Ovary (tissue), 9 donors: ENCODE data around the gene TMEM184C. TPM values are rescaled to one million over a fixed set of nuclear protein-coding genes. Genes with fewer than 3 reads are reported as not detected.

ENCODE experiments used
- DNase-seq, 5 donors: peaks; one replicate each; pipeline ENCODE4 v3.0.0-alpha.2; 2019 to 2020
- H3K27ac ChIP-seq, 2 donors: fragments of 200-600 bp; one replicate each; pipeline versions ENCODE4 v1.5.1 to v1.8.0; 2019 to 2022
- H3K27me3 ChIP-seq: fragments of 200-600 bp; one replicate; pipeline ENCODE4 v1.8.0; 2022
- H3K36me3 ChIP-seq: fragments of 200-600 bp; sonication (generic); one replicate; pipeline ENCODE4 v1.5.1; 2019
- H3K4me1 ChIP-seq: one replicate; pipeline ENCODE4 v1.8.1; 2013; ENCODE audit warnings: mild to moderate bottlenecking, moderate library complexity; ENCODE audit not compliant: insufficient read depth
- H3K4me3 ChIP-seq: fragments of 200-600 bp; sonication (generic); one replicate; pipeline ENCODE4 v1.5.1; 2017
- H3K9me3 ChIP-seq, 2 donors: fragments of 200-600 bp in 1 of 2; sonication (generic) in 1 of 2; one replicate each; pipeline versions ENCODE4 v1.5.1 to v1.8.1; 2013 to 2019; ENCODE audit warnings: mild to moderate bottlenecking in 1 of 2, moderate library complexity in 1 of 2
- EP300 ChIP-seq: sonication (generic); formaldehyde crosslinking; IDR thresholded peaks from one replicate; pipeline ENCODE4 v1.6.1; 2017; ENCODE audit warnings: antibody characterized with exemption
- POLR2A ChIP-seq: fragments of 450-650 bp; IDR thresholded peaks from one replicate; pipeline ENCODE4 v1.6.1; 2017; ENCODE audit warnings: antibody characterized with exemption, mild to moderate bottlenecking, moderate library complexity
- WGBS, 3 donors: extraction: QIAGEN DNeasy Blood & Tissue Kit in 1 of 3; methylation state at CpG; one replicate each; pipeline versions ENCODE4 v1.1.5 to v1.1.7; 2013 to 2017; 5-methylcytosine and 5-hydroxymethylcytosine counted together
- intact Hi-C, 4 donors: fragments of 100-400 bp; cut with DNase I; formaldehyde crosslinking; loops; one replicate each; pipeline versions ENCODE4 v1.11.0 to v1.15.1; 2022 to 2023
- polyA plus RNA-seq, 2 donors: library from polyadenylated mRNA; stranded (reverse); fragments of 200-250 nt in 1 of 2; fragments of 350-450 nt in 1 of 2; fragmentation: Illumina TruSeq in 1 of 2; extraction: RNeasy Lipid Tissue Mini Kit (QIAGEN cat#74804) in 1 of 2; gene quantifications; one replicate each; pipeline ENCODE4 v1.2.3, GENCODE V29; 2013 to 2014
- total RNA-seq, 7 donors: library from RNA; depleted of rRNA in 2 of 7; stranded (reverse); fragments of >200 nt in 2 of 7; fragmentation: NEBNext Ultra II Directional in 3 of 7; extraction: Animal tissue kit (Norgen Biotek cat#: 25700) in 3 of 7; gene quantifications; one replicate each; pipeline versions ENCODE4 v1.1.0 to v1.2.4, GENCODE V29; 2016 to 2023
- TF ChIP-seq, protein P1 (sequence below), 3 donors: fragments of 450-650 bp in 2 of 3; fragments of 200-600 bp in 1 of 3; IDR thresholded peaks; one replicate each; pipeline versions ENCODE4 v1.5.1 to v1.8.0; 2016 to 2022; ENCODE audit warnings: antibody characterized with exemption in 3 of 3, mild to moderate bottlenecking in 1 of 3
- donor health status: DM: no; HTN: no; CAD: no; lungs with moderate emphysema.
- donor health status: DM: no; HTN: no; CAD: no.
- donor health status: Bipolar disorder and iron deficiency.
- donor health status: DM: yes; HTN: yes; CAD: no.
- donor health status: DM: no; HTN: no; CAD: no.
- donor health status: DM: yes; HTN: yes; CAD: no.

Gene TMEM184C
- total and polyA plus RNA-seq, 9 donors: 12.9 to 32.0 (median 27.6) TPM

DNA sequence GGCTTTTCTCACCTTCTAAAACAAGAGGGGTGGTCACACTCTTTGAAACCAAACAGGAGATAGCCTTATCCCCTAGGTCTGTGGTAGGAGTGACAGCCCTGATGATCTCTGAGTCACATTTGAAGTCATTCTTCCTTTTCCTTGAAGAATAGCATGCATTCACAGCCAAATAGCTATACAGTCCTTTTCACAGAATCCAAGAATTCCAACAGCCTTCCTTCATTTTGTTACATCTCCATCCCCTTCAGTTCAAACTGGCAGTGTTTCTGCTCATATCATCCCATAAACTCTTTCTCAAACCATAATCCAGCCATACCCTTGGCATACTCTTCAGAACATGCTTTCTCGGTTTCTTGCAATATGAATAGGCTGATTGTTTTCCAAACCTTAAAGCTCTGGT lies 33.3 kb upstream of the TMEM184C start:
- no peaks in the 10 kb centered on the region for H3K36me3 ChIP-seq
- intact Hi-C loops: no loop called here
- H3K4me3 ChIP-seq: no peak overlapping the region
- WGBS, 3 donors: 92 to 98% (median 97%) methylated on average over 1 of the region's 1 CpG
- TF ChIP-seq, protein P1, sequence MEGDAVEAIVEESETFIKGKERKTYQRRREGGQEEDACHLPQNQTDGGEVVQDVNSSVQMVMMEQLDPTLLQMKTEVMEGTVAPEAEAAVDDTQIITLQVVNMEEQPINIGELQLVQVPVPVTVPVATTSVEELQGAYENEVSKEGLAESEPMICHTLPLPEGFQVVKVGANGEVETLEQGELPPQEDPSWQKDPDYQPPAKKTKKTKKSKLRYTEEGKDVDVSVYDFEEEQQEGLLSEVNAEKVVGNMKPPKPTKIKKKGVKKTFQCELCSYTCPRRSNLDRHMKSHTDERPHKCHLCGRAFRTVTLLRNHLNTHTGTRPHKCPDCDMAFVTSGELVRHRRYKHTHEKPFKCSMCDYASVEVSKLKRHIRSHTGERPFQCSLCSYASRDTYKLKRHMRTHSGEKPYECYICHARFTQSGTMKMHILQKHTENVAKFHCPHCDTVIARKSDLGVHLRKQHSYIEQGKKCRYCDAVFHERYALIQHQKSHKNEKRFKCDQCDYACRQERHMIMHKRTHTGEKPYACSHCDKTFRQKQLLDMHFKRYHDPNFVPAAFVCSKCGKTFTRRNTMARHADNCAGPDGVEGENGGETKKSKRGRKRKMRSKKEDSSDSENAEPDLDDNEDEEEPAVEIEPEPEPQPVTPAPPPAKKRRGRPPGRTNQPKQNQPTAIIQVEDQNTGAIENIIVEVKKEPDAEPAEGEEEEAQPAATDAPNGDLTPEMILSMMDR (IDR thresholded peaks at IDR 0.05): no peak
- no peak for TF ChIP-seq POLR2A
- no peak for TF ChIP-seq EP300
- no peaks in the 10 kb centered on the region for H3K27me3 ChIP-seq
- no peak overlapping the region for H3K27ac ChIP-seq
- no peaks in the 10 kb centered on the region for H3K9me3 ChIP-seq
- DNase-seq: no peak
- H3K4me1 ChIP-seq: no peaks in the 10 kb centered on the region

DNA sequence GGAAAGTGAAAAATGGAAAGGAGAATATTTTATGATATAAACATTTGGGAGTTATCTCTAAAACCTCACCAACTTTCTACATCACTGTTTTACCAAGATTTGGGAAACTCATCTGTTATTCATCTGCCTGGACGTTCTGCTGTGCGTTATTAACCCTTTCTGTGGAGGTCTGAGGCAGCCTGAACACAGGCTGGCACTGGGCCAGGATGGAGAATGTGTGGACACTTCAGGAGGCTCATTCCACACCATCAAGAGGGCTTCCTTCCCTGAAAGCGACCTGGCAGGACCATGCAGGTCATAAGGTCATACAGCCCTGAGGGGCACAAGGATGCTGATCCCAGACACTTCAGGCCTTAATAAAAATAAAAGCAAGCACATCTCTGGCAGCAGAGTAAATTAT lies 31.2 kb upstream of the TMEM184C start:
- intact Hi-C loops: no loop called here
- TF ChIP-seq EP300: no peak
- no peak for TF ChIP-seq POLR2A
- TF ChIP-seq, protein P1 (IDR thresholded peaks at IDR 0.05): no peak

DNA sequence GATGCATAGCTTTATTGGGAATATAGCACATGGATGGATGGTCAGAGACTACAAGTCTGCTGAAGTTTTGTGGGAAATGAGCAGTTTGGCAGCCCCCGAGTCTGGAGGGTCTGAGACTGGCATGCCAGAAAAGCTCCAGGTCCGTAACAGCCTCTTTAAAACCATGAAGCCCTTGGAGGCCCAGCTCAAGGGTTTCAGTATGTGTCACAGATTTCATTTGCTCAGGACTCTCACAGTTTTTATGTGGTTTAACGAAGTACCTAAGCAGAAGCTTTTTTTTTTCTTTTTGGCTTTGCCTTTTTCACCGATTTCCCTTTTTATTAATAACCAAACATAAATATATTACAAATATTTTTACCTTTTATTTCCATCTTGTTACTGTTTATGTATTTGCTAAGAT lies 30.6 kb upstream of the TMEM184C start:
- WGBS, 3 donors: 88 to 93% (median 92%) methylated on average over 4 of the region's 4 CpGs
- H3K27ac ChIP-seq: no peak overlapping the region
- H3K4me1 ChIP-seq: peaks cover 3% of the 10 kb centered on the region
- H3K9me3 ChIP-seq: no peaks in the 10 kb centered on the region
- no peaks in the 10 kb centered on the region for H3K36me3 ChIP-seq
- no peaks in the 10 kb centered on the region for H3K27me3 ChIP-seq
- DNase-seq: no peak
- intact Hi-C loops: no loop called here
- no peak overlapping the region for H3K4me3 ChIP-seq
- TF ChIP-seq POLR2A (no peak), EP300 (no peak)
- TF ChIP-seq, protein P1 (IDR thresholded peaks at IDR 0.05): no peak

More for the DNA sequence above, 31.2 kb upstream of the TMEM184C start:
- no peak overlapping the region for H3K27ac ChIP-seq
- no peaks in the 10 kb centered on the region for H3K27me3 ChIP-seq
- H3K9me3 ChIP-seq: no peaks in the 10 kb centered on the region
- DNase-seq: peak in 4 of 5 donors; percentile 12 to 39 (median 21)
- no peaks in the 10 kb centered on the region for H3K36me3 ChIP-seq
- H3K4me3 ChIP-seq: no peak overlapping the region
- H3K4me1 ChIP-seq: peaks cover 3% of the 10 kb centered on the region
- 37 to 45% (median 41%) methylated on average over 3 of the region's 3 CpGs for WGBS, 3 donors

DNA sequence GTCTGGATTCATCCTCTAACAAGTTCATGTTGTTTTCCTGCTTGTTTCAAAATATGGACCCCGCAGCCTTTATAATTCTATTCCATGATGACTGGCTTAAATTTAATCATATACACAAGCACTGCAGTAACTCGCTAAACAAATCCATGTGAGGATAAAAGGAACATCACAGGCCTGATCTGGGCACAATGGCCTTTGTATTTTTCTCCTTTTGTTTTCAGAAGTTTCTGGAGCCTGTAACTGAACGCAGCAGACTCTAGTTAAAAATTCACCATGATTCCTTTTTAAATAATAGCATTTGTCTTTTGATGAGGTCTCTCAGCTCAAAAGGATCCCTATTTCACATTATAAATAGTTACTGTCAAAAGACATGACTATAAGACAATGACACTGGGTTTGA lies 30.2 kb upstream of the TMEM184C start:
- DNase-seq: no peak
- H3K9me3 ChIP-seq: no peaks in the 10 kb centered on the region
- H3K36me3 ChIP-seq: no peaks in the 10 kb centered on the region
- H3K4me3 ChIP-seq: no peak overlapping the region
- no peaks in the 10 kb centered on the region for H3K27me3 ChIP-seq
- peak overlapping the region in 1 of 2 donors; percentile 14 for H3K27ac ChIP-seq
- TF ChIP-seq, protein P1 (IDR thresholded peaks at IDR 0.05): no peak
- TF ChIP-seq EP300 (no peak), POLR2A (no peak)
- H3K4me1 ChIP-seq: peaks cover 3% of the 10 kb centered on the region
- 90 to 97% (median 93%) methylated on average over 3 of the region's 3 CpGs for WGBS, 3 donors
- intact Hi-C loops: no loop called here
